GM12878 (cell line): ENCODE results near the gene SEMA3D.

Experiments used
- CTCF ChIP-seq, 3 experiments: IDR thresholded peaks in 2 of 3; conservative IDR thresholded peaks in 1 of 3; 2 replicates each; pipeline ENCODE4 v1.5.1; 2011; ENCODE audit warnings: low read depth in 3 of 3, low read length in 3 of 3, mild to moderate bottlenecking in 3 of 3, control low read depth in 2 of 3, moderate library complexity in 2 of 3, inconsistent platforms in 1 of 3, mixed read lengths in 1 of 3; ENCODE audit not compliant: control insufficient read depth in 2 of 3, insufficient read depth in 1 of 3; ENCODE audit errors: extremely low read depth in 1 of 3
- EGR1 ChIP-seq, 2 experiments: IDR thresholded peaks; 1 replicate in 1 of 2; 2 replicates in 1 of 2; pipeline ENCODE4 v1.6.1; 2011 to 2012; ENCODE audit warnings: low read depth in 2 of 2, low read length in 2 of 2, borderline replicate concordance in 1 of 2, mild to moderate bottlenecking in 1 of 2, moderate library complexity in 1 of 2
- EZH2 ChIP-seq: IDR thresholded peaks from 2 replicates; pipeline ENCODE4 v1.6.1; 2012; ENCODE audit warnings: low read depth, mild to moderate bottlenecking, control low read depth, inconsistent platforms, low read length, borderline replicate concordance; ENCODE audit not compliant: control insufficient read depth
- NFYB ChIP-seq: IDR thresholded peaks from 2 replicates; pipeline ENCODE4 v1.6.1; 2011; ENCODE audit warnings: low read depth, mild to moderate bottlenecking, low read length, improper control_type of control experiment, moderate library complexity; ENCODE audit not compliant: insufficient read depth
- POLR2A ChIP-seq: IDR thresholded peaks from 2 replicates; pipeline ENCODE4 v1.6.1; 2011; ENCODE audit warnings: low read depth, mild to moderate bottlenecking, low read length
- SRF ChIP-seq, 2 experiments: IDR thresholded peaks; 2 replicates each; pipeline ENCODE4 v1.6.1; 2011; ENCODE audit warnings: low read depth in 2 of 2, low read length in 2 of 2, mild to moderate bottlenecking in 1 of 2, moderate library complexity in 1 of 2
- ZNF274 ChIP-seq: IDR thresholded peaks from one replicate; pipeline ENCODE4 v1.8.0; 2011; ENCODE audit not compliant: insufficient read length, insufficient read depth
- TF ChIP-seq, protein P1 (sequence below): IDR thresholded peaks from 2 replicates; pipeline ENCODE4 v1.6.1; 2012; ENCODE audit warnings: low read depth, low read length, improper control_type of control experiment
- TF ChIP-seq, protein P2 (sequence below): fragments of 450-650 bp; IDR thresholded peaks from 2 replicates; pipeline ENCODE4 v1.6.1; 2014; ENCODE audit warnings: mild to moderate bottlenecking

DNA sequence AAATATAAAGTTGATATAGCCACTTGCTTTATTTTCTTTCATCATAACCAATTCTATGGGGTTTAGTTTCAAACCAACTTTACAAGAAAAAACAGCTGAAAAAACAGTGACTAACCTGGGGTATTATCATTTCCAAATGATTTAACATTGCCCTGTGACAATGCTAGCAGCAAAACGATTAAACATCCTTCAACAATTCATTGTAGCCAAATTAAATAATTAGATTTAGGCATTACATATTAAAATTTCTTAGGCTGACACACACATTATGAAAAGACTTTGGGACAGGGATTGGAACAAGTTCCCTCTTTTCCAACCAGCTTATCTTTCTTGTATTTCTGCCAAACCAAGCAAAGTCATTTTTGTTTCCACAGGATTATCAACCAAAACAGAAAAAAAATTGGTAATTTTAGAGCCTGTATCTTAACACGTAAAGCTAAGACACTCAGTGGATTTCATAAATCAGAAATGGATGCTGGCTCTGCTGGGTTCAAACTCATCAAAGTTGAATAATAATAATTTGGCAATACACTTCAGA, 84.0 kb downstream of the SEMA3D start:
- TF ChIP-seq NFYB (no peak), POLR2A (no peak), SRF (IDR thresholded peaks at IDR 0.05; ENCODE audit: low read depth in 2 of 2, low read length in 2 of 2) (no peak), EZH2 (no peak), EGR1 (IDR thresholded peaks at IDR 0.05; ENCODE audit: borderline replicate concordance in 1 of 2, low read depth in 2 of 2, low read length in 2 of 2) (no peak), ZNF274 (no peak), CTCF (IDR thresholded peaks at IDR 0.05 in 2 of 3, conservative IDR thresholded peaks at IDR 0.05 in 1 of 3; ENCODE audit: control insufficient read depth in 2 of 3, extremely low read depth in 1 of 3, insufficient read depth in 1 of 3, low read depth in 3 of 3, low read length in 3 of 3) (no peak)
- TF ChIP-seq, protein P1, sequence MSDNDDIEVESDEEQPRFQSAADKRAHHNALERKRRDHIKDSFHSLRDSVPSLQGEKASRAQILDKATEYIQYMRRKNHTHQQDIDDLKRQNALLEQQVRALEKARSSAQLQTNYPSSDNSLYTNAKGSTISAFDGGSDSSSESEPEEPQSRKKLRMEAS = no peak
- TF ChIP-seq, protein P2, sequence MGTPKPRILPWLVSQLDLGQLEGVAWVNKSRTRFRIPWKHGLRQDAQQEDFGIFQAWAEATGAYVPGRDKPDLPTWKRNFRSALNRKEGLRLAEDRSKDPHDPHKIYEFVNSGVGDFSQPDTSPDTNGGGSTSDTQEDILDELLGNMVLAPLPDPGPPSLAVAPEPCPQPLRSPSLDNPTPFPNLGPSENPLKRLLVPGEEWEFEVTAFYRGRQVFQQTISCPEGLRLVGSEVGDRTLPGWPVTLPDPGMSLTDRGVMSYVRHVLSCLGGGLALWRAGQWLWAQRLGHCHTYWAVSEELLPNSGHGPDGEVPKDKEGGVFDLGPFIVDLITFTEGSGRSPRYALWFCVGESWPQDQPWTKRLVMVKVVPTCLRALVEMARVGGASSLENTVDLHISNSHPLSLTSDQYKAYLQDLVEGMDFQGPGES = no peak
